Activated naive CD4-positive, alpha-beta T cell treated with anti-CD3 and anti-CD28 coated beads for 36 hours (primary cell): ENCODE data around the gene KLHL12. TPM values are rescaled to one million over a fixed set of nuclear protein-coding genes. Genes with fewer than 3 reads are reported as not detected.

ENCODE experiments used
- CTCF ChIA-PET: fragments of 350-600 bp; sonication (Branson Sonifier 250); formaldehyde crosslinking; loops from one replicate; lab custom pipeline; 2021; ENCODE audit warnings: antibody characterized with exemption; lab: Charles Lee
- DNase-seq: peaks from one replicate; pipeline ENCODE4 v3.0.0-alpha.2; 2020
- H3K27ac Mint-ChIP-seq: one replicate; pipeline ENCODE4 v1.8.0; 2021; ENCODE audit warnings: mild to moderate bottlenecking, mixed read lengths
- H3K27me3 Mint-ChIP-seq: one replicate; pipeline ENCODE4 v1.8.0; 2021; ENCODE audit warnings: low read depth, mixed read lengths
- H3K36me3 Mint-ChIP-seq: one replicate; pipeline ENCODE4 v1.8.0; 2021; ENCODE audit warnings: low read depth, mixed read lengths
- H3K4me1 Mint-ChIP-seq: one replicate; pipeline ENCODE4 v1.8.0; 2021; ENCODE audit warnings: low read depth, mixed read lengths
- H3K4me3 Mint-ChIP-seq: one replicate; pipeline ENCODE4 v1.8.0; 2021; ENCODE audit warnings: mild to moderate bottlenecking, moderate library complexity, mixed read lengths
- H3K9me3 Mint-ChIP-seq: one replicate; pipeline ENCODE4 v1.8.0; 2021; ENCODE audit warnings: mixed read lengths
- intact Hi-C: fragments of 100-400 bp; cut with micrococcal nuclease; formaldehyde crosslinking; loops from one replicate; pipeline ENCODE4 v1.15.1; 2023
- total RNA-seq, 2 experiments: library from RNA; stranded (reverse); gene quantifications; one replicate each; pipeline ENCODE4 v1.2.3, GENCODE V29; 2021

The KLHL12 gene
- total RNA-seq, 2 experiments from 2014 or later = 42.5 to 42.6 TPM

GRCh38 chr1:202873026-202873425, 54.0 kb downstream of the KLHL12 start:
- no peaks in the 10 kb centered on the region for H3K27me3 Mint-ChIP-seq
- H3K4me1 Mint-ChIP-seq = no peaks in the 10 kb centered on the region
- H3K9me3 Mint-ChIP-seq = no peaks in the 10 kb centered on the region
- H3K4me3 Mint-ChIP-seq = no peak overlapping the region
- H3K36me3 Mint-ChIP-seq = no peaks in the 10 kb centered on the region
- CTCF ChIA-PET = interaction anchor here (0.5 kb wide), 1 partner anchor 21 kb away, joined by 3 read pairs; no protein-coding TSS in a partner anchor
- H3K27ac Mint-ChIP-seq = no peak overlapping the region
- intact Hi-C loops = no loop called here
- no peak for DNase-seq

- intact Hi-C loops = no loop called here
- DNase-seq = no peak
- H3K36me3 Mint-ChIP-seq = no peaks in the 10 kb centered on the region
- no peaks in the 10 kb centered on the region for H3K4me1 Mint-ChIP-seq
- CTCF ChIA-PET = interaction anchor here (1.0 kb wide), 1 partner anchor 9 kb away, joined by 3 read pairs; no protein-coding TSS in a partner anchor
- H3K27ac Mint-ChIP-seq = no peak overlapping the region
- H3K9me3 Mint-ChIP-seq = no peaks in the 10 kb centered on the region
- peaks cover 6% of the 10 kb centered on the region for H3K27me3 Mint-ChIP-seq
- H3K4me3 Mint-ChIP-seq = no peak overlapping the region
These were observed 55.7 kb downstream of the KLHL12 start for GRCh38 chr1:202871367-202871766.

GRCh38 chr1:202862679-202863560, 64.1 kb downstream of the KLHL12 start:
- no peak overlapping the region for H3K27ac Mint-ChIP-seq
- no peak overlapping the region for H3K4me3 Mint-ChIP-seq
- peaks cover 8% of the 10 kb centered on the region for H3K4me1 Mint-ChIP-seq
- H3K36me3 Mint-ChIP-seq = no peaks in the 10 kb centered on the region
- peaks cover 61% of the 10 kb centered on the region for H3K27me3 Mint-ChIP-seq
- CTCF ChIA-PET = interaction anchor here (0.6 to 1.2 kb wide), 4 partner anchors 13 to 193 kb away, joined by 3 to 4 read pairs (median 4); no protein-coding TSS in a partner anchor
- intact Hi-C loops = no loop called here
- H3K9me3 Mint-ChIP-seq = no peaks in the 10 kb centered on the region
- DNase-seq = no peak

GRCh38 chr1:202861420-202862132, 65.5 kb downstream of the KLHL12 start:
- DNase-seq = peak; percentile 47
- Mint-ChIP-seq H3K4me1 (peaks cover 8% of the 10 kb centered on the region), H3K27ac (no peak overlapping the region), H3K36me3 (no peaks in the 10 kb centered on the region), H3K27me3 (peaks cover 56% of the 10 kb centered on the region), H3K9me3 (no peaks in the 10 kb centered on the region), H3K4me3 (peak overlapping the region; percentile 77)
- CTCF ChIA-PET = interaction anchor here (0.8 to 1.1 kb wide), 2 partner anchors 138 to 406 kb away, joined by 3 to 4 read pairs; no protein-coding TSS in a partner anchor
- intact Hi-C loops = no loop called here

GRCh38 chr1:202860744-202861419, 66.2 kb downstream of the KLHL12 start:
- DNase-seq = peak; percentile 48
- Mint-ChIP-seq H3K27ac (no peak overlapping the region), H3K27me3 (peaks cover 53% of the 10 kb centered on the region), H3K4me3 (peak overlapping the region; percentile 77), H3K36me3 (no peaks in the 10 kb centered on the region), H3K9me3 (no peaks in the 10 kb centered on the region), H3K4me1 (peaks cover 8% of the 10 kb centered on the region)
- CTCF ChIA-PET = interaction anchor here (0.6 to 0.8 kb wide), 2 partner anchors 77 to 406 kb away, joined by 3 read pairs; no protein-coding TSS in a partner anchor
- intact Hi-C loops = no loop called here

GRCh38 chr1:202858789-202859414, 68.1 kb downstream of the KLHL12 start:
- Mint-ChIP-seq H3K27me3 (peaks cover 38% of the 10 kb centered on the region), H3K27ac (no peak overlapping the region), H3K4me3 (no peak overlapping the region), H3K9me3 (no peaks in the 10 kb centered on the region), H3K4me1 (peaks cover 8% of the 10 kb centered on the region), H3K36me3 (no peaks in the 10 kb centered on the region)
- intact Hi-C loops = no loop called here
- DNase-seq = no peak
- CTCF ChIA-PET = interaction anchor here (0.6 kb wide), 1 partner anchor 81 kb away, joined by 3 read pairs; no protein-coding TSS in a partner anchor

GRCh38 chr1:202858331-202858730, 68.7 kb downstream of the KLHL12 start:
- intact Hi-C loops = no loop called here

GRCh38 chr1:202857136-202857610, 69.9 kb downstream of the KLHL12 start:
- Mint-ChIP-seq H3K36me3 (no peaks in the 10 kb centered on the region), H3K4me1 (peaks cover 8% of the 10 kb centered on the region)
- intact Hi-C loops = no loop called here

More at GRCh38 chr1:202858331-202858730, 68.7 kb downstream of the KLHL12 start:
- Mint-ChIP-seq H3K27me3 (peaks cover 32% of the 10 kb centered on the region), H3K27ac (no peak overlapping the region), H3K4me3 (no peak overlapping the region), H3K4me1 (peaks cover 8% of the 10 kb centered on the region), H3K9me3 (no peaks in the 10 kb centered on the region), H3K36me3 (no peaks in the 10 kb centered on the region)
- CTCF ChIA-PET = interaction anchor here (0.6 kb wide), 1 partner anchor 81 kb away, joined by 3 read pairs; no protein-coding TSS in a partner anchor
- DNase-seq = no peak

GRCh38 chr1:202856014-202856413, 71.0 kb downstream of the KLHL12 start:
- Mint-ChIP-seq H3K4me1 (no peaks in the 10 kb centered on the region), H3K4me3 (no peak overlapping the region), H3K9me3 (no peaks in the 10 kb centered on the region), H3K36me3 (no peaks in the 10 kb centered on the region), H3K27me3 (peaks cover 9% of the 10 kb centered on the region), H3K27ac (no peak overlapping the region)
- CTCF ChIA-PET = interaction anchor here (0.7 kb wide), 2 partner anchors 94 to 218 kb away, joined by 4 read pairs; no protein-coding TSS in a partner anchor
- intact Hi-C loops = no loop called here
- no peak for DNase-seq

More at GRCh38 chr1:202857136-202857610, 69.9 kb downstream of the KLHL12 start:
- DNase-seq = no peak
- Mint-ChIP-seq H3K9me3 (no peaks in the 10 kb centered on the region), H3K4me3 (no peak overlapping the region), H3K27me3 (peaks cover 21% of the 10 kb centered on the region), H3K27ac (no peak overlapping the region)
- CTCF ChIA-PET = interaction anchor here (0.7 kb wide), 1 partner anchor 190 kb away, joined by 3 read pairs; no protein-coding TSS in a partner anchor

- Mint-ChIP-seq H3K27ac (no peak overlapping the region), H3K36me3 (no peaks in the 10 kb centered on the region), H3K4me3 (no peak overlapping the region), H3K27me3 (peaks cover 4% of the 10 kb centered on the region), H3K4me1 (no peaks in the 10 kb centered on the region), H3K9me3 (no peaks in the 10 kb centered on the region)
- intact Hi-C loops = no loop called here
- CTCF ChIA-PET = interaction anchor here (1.1 to 3.5 kb wide), 4 partner anchors 104 to 130 kb away, joined by 3 to 23 read pairs (median 4); no protein-coding TSS in a partner anchor
- DNase-seq = no peak
These were observed 72.2 kb downstream of the KLHL12 start for GRCh38 chr1:202854787-202855186.
